HCT116 (cell line): Measurements from ENCODE around the gene RNF212. TPM values are rescaled to one million over a fixed set of nuclear protein-coding genes. Genes with fewer than 3 reads are reported as not detected.

Source experiments
- ATAC-seq: fragments of 200-7000 bp; cut with Tn5 transposase; 2 replicates; pipeline ENCODE4 v1.9.1; 2020; ENCODE audit warnings: mild to moderate bottlenecking, moderate library complexity
- BruUV-seq: library from RNA; stranded (reverse); fragments of 400-500 nt; replicated peaks from 2 replicates; lab custom pipeline; 2021; lab: Mats Ljungman, UMichigan
- CTCF ChIA-PET: fragments of 300-600 bp; sonication (Branson Sonifier 250); formaldehyde crosslinking; loops from one replicate; lab custom pipeline; 2021; ENCODE audit warnings: antibody characterized with exemption; lab: Charles Lee
- POLR2A ChIA-PET: fragments of 300-600, 350-600 bp; sonication (Branson Sonifier 250); formaldehyde crosslinking; loops from one replicate; lab custom pipeline; 2021; ENCODE audit warnings: antibody characterized with exemption; lab: Charles Lee
- RAD21 ChIA-PET, 2 experiments: fragments of 300-600 bp; sonication (Branson Sonifier 250); formaldehyde crosslinking; loops; one replicate each; lab custom pipeline; 2023; ENCODE audit warnings: low total read pairs in 2 of 2; ENCODE audit not compliant: uncharacterized antibody in 2 of 2, unreplicated experiment in 2 of 2, low non-redundant PET in 1 of 2; lab: Charles Lee
- DNase-seq: peaks from one replicate; pipeline ENCODE4 v3.0.0-alpha.2; 2010; ENCODE audit warnings: low read depth, low spot score
- H2AFZ ChIP-seq: fragments of 200-600 bp; shearing (Covaris generic), sonication (generic); 2 replicates; pipeline ENCODE4 v1.6.1; 2017; ENCODE audit warnings: low read depth, mixed run types, mixed read lengths, antibody characterized with exemption, low read length; ENCODE audit not compliant: poor library complexity, severe bottlenecking
- H3K27ac ChIP-seq: 2 replicates; pipeline ENCODE4 v1.5.1; 2012; ENCODE audit warnings: low read depth, low read length
- H3K27me3 ChIP-seq: fragments of 200-600 bp; sonication (generic); 2 replicates; pipeline ENCODE4 v1.6.1; 2016; ENCODE audit warnings: mixed run types, low read length, mixed read lengths; ENCODE audit not compliant: insufficient read depth
- H3K36me3 ChIP-seq, 2 experiments: fragments of 200-500 bp in 1 of 2; fragments of 200-600 bp in 1 of 2; sonication (Bioruptor generic) in 1 of 2; sonication (generic) in 1 of 2; 2 replicates each; pipeline versions ENCODE4 v1.5.1 to v1.6.1; 2014 to 2016; ENCODE audit warnings: low read length in 2 of 2, inconsistent platforms in 1 of 2, mixed read lengths in 1 of 2, mixed run types in 1 of 2; ENCODE audit not compliant: insufficient read depth in 2 of 2, control insufficient read depth in 1 of 2
- H3K4me1 ChIP-seq, 2 experiments: fragments of 200-600 bp in 1 of 2; sonication (generic) in 1 of 2; 2 replicates each; pipeline versions ENCODE4 v1.5.1 to v1.6.1; 2012 to 2017; ENCODE audit warnings: low read length in 2 of 2, inconsistent platforms in 1 of 2, mild to moderate bottlenecking in 1 of 2, mixed read lengths in 1 of 2, mixed run types in 1 of 2, moderate library complexity in 1 of 2; ENCODE audit not compliant: insufficient read depth in 2 of 2, control insufficient read depth in 1 of 2
- H3K4me2 ChIP-seq: fragments of 200-600 bp; sonication (generic); 2 replicates; pipeline ENCODE4 v1.6.1; 2017; ENCODE audit warnings: mixed run types, low read length, mixed read lengths
- H3K4me3 ChIP-seq, 2 experiments: fragments of 200-600 bp in 1 of 2; sonication (generic) in 1 of 2; replicated peaks in 1 of 2; 2 replicates each; pipeline ENCODE4 v1.5.1; 2011 to 2016; ENCODE audit warnings: low read length in 2 of 2, control low read depth in 1 of 2, low read depth in 1 of 2, mild to moderate bottlenecking in 1 of 2, mixed read lengths in 1 of 2, mixed run types in 1 of 2
- H3K79me2 ChIP-seq: fragments of 200-600 bp; sonication (generic); 2 replicates; pipeline ENCODE4 v1.6.1; 2017; ENCODE audit warnings: mild to moderate bottlenecking, mixed run types, low read length, moderate library complexity, mixed read lengths; ENCODE audit not compliant: insufficient read depth
- H3K9ac ChIP-seq: fragments of 200-600 bp; sonication (generic); 2 replicates; pipeline ENCODE4 v1.6.1; 2016; ENCODE audit warnings: low read length, mixed read lengths
- H3K9me2 ChIP-seq: fragments of 200-600 bp; sonication (generic), shearing (Covaris generic); 2 replicates; pipeline ENCODE4 v1.6.1; 2017; ENCODE audit warnings: mixed run types, mild to moderate bottlenecking, moderate library complexity; ENCODE audit not compliant: insufficient read depth
- H3K9me3 ChIP-seq, 2 experiments: fragments of 200-500 bp in 1 of 2; fragments of 200-600 bp in 1 of 2; sonication (Bioruptor generic) in 1 of 2; sonication (generic) in 1 of 2; 2 replicates each; pipeline ENCODE4 v1.6.1; 2014 to 2017; ENCODE audit warnings: low read length in 2 of 2, mixed read lengths in 2 of 2, inconsistent platforms in 1 of 2, low read depth in 1 of 2, mild to moderate bottlenecking in 1 of 2, mixed run types in 1 of 2, moderate library complexity in 1 of 2; ENCODE audit not compliant: control insufficient read depth in 1 of 2, insufficient read depth in 1 of 2
- H4K20me1 ChIP-seq: fragments of 200-600 bp; sonication (generic), shearing (Covaris generic); 2 replicates; pipeline ENCODE4 v1.6.1; 2017; ENCODE audit warnings: mixed run types, mild to moderate bottlenecking, moderate library complexity; ENCODE audit not compliant: insufficient read depth
- CTCF ChIP-seq, 3 experiments: fragments of 200-600 bp in 1 of 3; sonication (generic) in 1 of 3; IDR thresholded peaks in 2 of 3; conservative IDR thresholded peaks in 1 of 3; 2 replicates each; pipeline ENCODE4 v1.5.1; 2012 to 2017; ENCODE audit warnings: low read depth in 2 of 3, low read length in 2 of 3, antibody characterized with exemption in 1 of 3, borderline replicate concordance in 1 of 3, control low read depth in 1 of 3, mild to moderate bottlenecking in 1 of 3, mixed read lengths in 1 of 3, mixed run types in 1 of 3, moderate library complexity in 1 of 3; ENCODE audit not compliant: insufficient read depth in 1 of 3
- EGR1 ChIP-seq: IDR thresholded peaks from 2 replicates; pipeline ENCODE4 v1.6.1; 2012; ENCODE audit warnings: low read depth
- POLR2AphosphoS5 ChIP-seq: IDR thresholded peaks from 2 replicates; pipeline ENCODE4 v1.6.1; 2011; ENCODE audit warnings: mild to moderate bottlenecking, low read depth, low read length, moderate library complexity
- ZFX ChIP-seq: fragments of 450-650 bp; IDR thresholded peaks from 2 replicates; pipeline ENCODE4 v1.6.1; 2017
- intact Hi-C: fragments of 100-400 bp; cut with micrococcal nuclease; formaldehyde crosslinking; loops from 2 replicates; pipeline ENCODE4 v1.10.0; 2022
- total RNA-seq: library from RNA; stranded (reverse); gene quantifications from one replicate; pipeline ENCODE4 v1.2.1, GENCODE V29; 2021; ENCODE audit not compliant: unreplicated experiment

Gene RNF212
- total RNA-seq, 1 experiment from 2014 or later, result not detected

DNA sequence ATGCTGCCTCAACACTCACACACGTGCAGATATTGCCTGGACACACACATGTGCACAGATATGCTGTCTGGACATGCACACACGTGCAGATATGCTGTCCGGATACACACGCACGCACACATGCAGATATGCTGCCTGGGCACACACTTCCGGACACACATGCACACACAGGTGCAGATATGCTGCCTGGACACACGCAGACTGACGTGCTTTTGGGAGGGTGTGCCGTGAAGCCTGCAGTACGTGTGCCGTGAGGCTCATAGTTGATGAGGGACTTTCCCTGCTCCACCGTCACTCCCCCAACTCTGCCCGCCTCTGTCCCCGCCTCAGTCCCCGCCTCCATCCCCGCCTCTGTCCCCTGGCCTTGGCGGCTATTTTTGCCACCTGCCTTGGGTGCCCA lies 87.2 kb downstream of the RNF212 start:
- TF ChIP-seq POLR2AphosphoS5 (peak; percentile 44), CTCF (IDR thresholded peaks at IDR 0.05 in 2 of 3, conservative IDR thresholded peaks at IDR 0.05 in 1 of 3; ENCODE audit: borderline replicate concordance in 1 of 3, insufficient read depth in 1 of 3, low read depth in 2 of 3, low read length in 2 of 3) (no peak)
- peak; percentile 69 for ATAC-seq
- CTCF ChIA-PET, result no interaction called here

GRCh38 chr4:1024882-1025545 lies 88.3 kb downstream of the RNF212 start:
- no peaks in the 10 kb centered on the region for H4K20me1 ChIP-seq
- TF ChIP-seq ZFX (0 out of 2 replicates have a peak, but pooled peaks have one; percentile 4), EGR1 (no peak)
- no peaks in the 10 kb centered on the region for H3K27me3 ChIP-seq
- intact Hi-C loops, result no loop called here
- no peaks in the 10 kb centered on the region for H3K9me2 ChIP-seq
- H3K4me1 ChIP-seq, result peaks cover 5 to 34% of the 10 kb centered on the region in 2 experiments; a peak in 3 of 4 replicates
- ChIA-PET POLR2A (no interaction called here), CTCF (no interaction called here), RAD21 (no interaction called here)
- no peak overlapping the region for H3K4me3 ChIP-seq
- no peaks in the 10 kb centered on the region; the same call in 1 of the 2 replicates for H3K79me2 ChIP-seq
- no peak overlapping the region for H3K4me2 ChIP-seq
- H3K9me3 ChIP-seq, result no peaks in the 10 kb centered on the region
- peaks cover 8 to 11% of the 10 kb centered on the region in 2 experiments; a peak in 3 of 4 replicates for H3K36me3 ChIP-seq
- no peak overlapping the region for H2AFZ ChIP-seq
- no peak overlapping the region for H3K9ac ChIP-seq
- no peak for ATAC-seq
- no peak for DNase-seq
- BruUV-seq, result TSS peak; percentile 52
- H3K27ac ChIP-seq, result no peak overlapping the region; the same call in 1 of the 2 replicates

More for the DNA sequence above, 87.2 kb downstream of the RNF212 start:
- Histone ChIP-seq H3K27ac (peak overlapping the region; percentile 32; the same call in 1 of the 2 replicates), H4K20me1 (no peaks in the 10 kb centered on the region), H3K4me1 (peaks cover 11 to 41% of the 10 kb centered on the region in 2 experiments; a peak in 3 of 4 replicates), H3K9me2 (no peaks in the 10 kb centered on the region), H3K9ac (no peak overlapping the region), H2AFZ (no peak overlapping the region), H3K27me3 (no peaks in the 10 kb centered on the region), H3K4me2 (no peak overlapping the region), H3K36me3 (peaks cover 8 to 11% of the 10 kb centered on the region in 2 experiments; a peak in 3 of 4 replicates), H3K79me2 (no peaks in the 10 kb centered on the region; the same call in 1 of the 2 replicates), H3K9me3 (no peaks in the 10 kb centered on the region), H3K4me3 (no peak overlapping the region)
- no TSS peak for BruUV-seq
- intact Hi-C loops, result no loop called here
- DNase-seq, result no peak
- ChIA-PET RAD21 (no interaction called here), POLR2A (no interaction called here)
